Measurements from ENCODE around the gene MACROD2.

GRCh38 chr20:15316556-15316955 lies 1321.2 kb downstream of the MACROD2 start:
- TF ChIP-seq POLR2A (IDR thresholded peaks at IDR 0.05) (no peak), EP300 (IDR thresholded peaks at IDR 0.05) (no peak), CTCF (IDR thresholded peaks at IDR 0.05) (no peak)

All from ovary (tissue), 3 donors.